Caco-2 (cell line): ENCODE results near the gene FAM170A. TPM values are rescaled to one million over a fixed set of nuclear protein-coding genes. Genes with fewer than 3 reads are reported as not detected.

ENCODE experiments used
- BruUV-seq: library from RNA; stranded (reverse); fragments of 400-500 nt; replicated peaks from 2 replicates; lab custom pipeline; 2021; lab: Mats Ljungman, UMichigan
- CTCF ChIA-PET: fragments of 300-600 bp; sonication (Branson Sonifier 250); formaldehyde crosslinking; loops from one replicate; lab custom pipeline; 2022; ENCODE audit warnings: antibody characterized with exemption; lab: Charles Lee
- POLR2A ChIA-PET: fragments of 300-600 bp; sonication (Branson Sonifier 250); formaldehyde crosslinking; loops from one replicate; lab custom pipeline; 2022; ENCODE audit warnings: antibody characterized with exemption; lab: Charles Lee
- DNase-seq, 2 experiments: peaks; one replicate each; pipeline versions ENCODE4 v3.0.0 to v3.0.0-alpha.2; 2020 to 2022
- H3K27me3 ChIP-seq: replicated peaks from 2 replicates; pipeline ENCODE4 v1.6.0; 2011; ENCODE audit warnings: low read length; ENCODE audit not compliant: control insufficient read depth, insufficient read depth
- H3K36me3 ChIP-seq: 2 replicates; pipeline ENCODE4 v1.5.1; 2011; ENCODE audit warnings: low read length; ENCODE audit not compliant: control insufficient read depth, insufficient read depth
- H3K4me1 ChIP-seq: fragments of 250-450 bp; sonication (Bioruptor Pico); 2 replicates; pipeline ENCODE4 v1.5.1; 2020; ENCODE audit warnings: mild to moderate bottlenecking
- H3K4me3 ChIP-seq: 2 replicates; pipeline ENCODE4 v1.5.1; 2011; ENCODE audit warnings: low read depth, mild to moderate bottlenecking, control low read depth, low read length
- H3K9me3 ChIP-seq: fragments of 250-450 bp; sonication (Bioruptor Pico); 2 replicates; pipeline ENCODE4 v1.5.1; 2020; ENCODE audit warnings: mild to moderate bottlenecking, moderate library complexity
- H3K27ac Mint-ChIP-seq: one replicate; pipeline ENCODE4 v1.8.0; 2022; ENCODE audit warnings: mixed read lengths; ENCODE audit not compliant: unreplicated experiment
- H3K27me3 Mint-ChIP-seq: one replicate; pipeline ENCODE4 v1.8.0; 2022; ENCODE audit warnings: mixed read lengths; ENCODE audit not compliant: insufficient read depth, unreplicated experiment
- H3K36me3 Mint-ChIP-seq: one replicate; pipeline ENCODE4 v1.8.0; 2022; ENCODE audit warnings: mild to moderate bottlenecking, mixed read lengths; ENCODE audit not compliant: insufficient read depth, unreplicated experiment
- H3K4me1 Mint-ChIP-seq: one replicate; pipeline ENCODE4 v1.8.0; 2022; ENCODE audit warnings: low read depth, mixed read lengths; ENCODE audit not compliant: unreplicated experiment
- H3K4me3 Mint-ChIP-seq: one replicate; pipeline ENCODE4 v1.8.0; 2022; ENCODE audit warnings: mild to moderate bottlenecking, moderate library complexity, mixed read lengths; ENCODE audit not compliant: unreplicated experiment
- H3K9me3 Mint-ChIP-seq: one replicate; pipeline ENCODE4 v1.8.0; 2022; ENCODE audit warnings: mixed read lengths; ENCODE audit not compliant: unreplicated experiment
- intact Hi-C: fragments of 100-400 bp; cut with micrococcal nuclease; formaldehyde crosslinking; loops from one replicate; pipeline ENCODE4 v1.10.0; 2022; ENCODE audit not compliant: unreplicated experiment
- total RNA-seq: library from RNA; stranded (reverse); gene quantifications from 2 replicates; pipeline ENCODE4 v1.2.3, GENCODE V29; 2022
- TF ChIP-seq, protein P1 (sequence below), 2 experiments: fragments of 200-600 bp in 1 of 2; IDR thresholded peaks; 1 replicate in 1 of 2; 2 replicates in 1 of 2; pipeline versions ENCODE4 v1.5.1 to v1.8.0; 2011 to 2022; ENCODE audit warnings: antibody characterized with exemption in 1 of 2, control low read depth in 1 of 2, inconsistent platforms in 1 of 2, low read depth in 1 of 2, low read length in 1 of 2, mild to moderate bottlenecking in 1 of 2, moderate library complexity in 1 of 2; ENCODE audit not compliant: insufficient read depth in 1 of 2, severe bottlenecking in 1 of 2, unreplicated experiment in 1 of 2

Gene FAM170A
- total RNA-seq, 1 experiment from 2014 or later: not detected

DNA sequence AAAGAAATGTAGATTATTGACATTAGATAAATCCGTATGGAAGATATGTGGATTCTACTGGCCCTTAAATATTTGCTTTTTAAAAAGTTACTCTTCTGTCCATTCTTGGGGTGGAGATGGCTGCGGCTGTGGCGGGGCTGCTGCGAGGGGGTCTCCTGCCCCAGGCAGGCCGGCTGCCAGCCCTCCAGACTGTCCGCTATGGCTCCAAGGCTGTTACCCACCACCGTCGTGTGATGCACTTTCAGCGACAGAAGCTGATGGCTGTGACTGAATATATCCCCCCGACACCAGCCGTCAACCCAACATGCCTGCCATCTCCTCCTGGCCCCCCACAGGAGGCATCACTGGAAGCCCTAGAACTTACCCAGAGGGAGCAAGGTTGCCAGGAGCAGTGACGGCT lies 50.7 kb downstream of the FAM170A start:
- TF ChIP-seq, protein P1, sequence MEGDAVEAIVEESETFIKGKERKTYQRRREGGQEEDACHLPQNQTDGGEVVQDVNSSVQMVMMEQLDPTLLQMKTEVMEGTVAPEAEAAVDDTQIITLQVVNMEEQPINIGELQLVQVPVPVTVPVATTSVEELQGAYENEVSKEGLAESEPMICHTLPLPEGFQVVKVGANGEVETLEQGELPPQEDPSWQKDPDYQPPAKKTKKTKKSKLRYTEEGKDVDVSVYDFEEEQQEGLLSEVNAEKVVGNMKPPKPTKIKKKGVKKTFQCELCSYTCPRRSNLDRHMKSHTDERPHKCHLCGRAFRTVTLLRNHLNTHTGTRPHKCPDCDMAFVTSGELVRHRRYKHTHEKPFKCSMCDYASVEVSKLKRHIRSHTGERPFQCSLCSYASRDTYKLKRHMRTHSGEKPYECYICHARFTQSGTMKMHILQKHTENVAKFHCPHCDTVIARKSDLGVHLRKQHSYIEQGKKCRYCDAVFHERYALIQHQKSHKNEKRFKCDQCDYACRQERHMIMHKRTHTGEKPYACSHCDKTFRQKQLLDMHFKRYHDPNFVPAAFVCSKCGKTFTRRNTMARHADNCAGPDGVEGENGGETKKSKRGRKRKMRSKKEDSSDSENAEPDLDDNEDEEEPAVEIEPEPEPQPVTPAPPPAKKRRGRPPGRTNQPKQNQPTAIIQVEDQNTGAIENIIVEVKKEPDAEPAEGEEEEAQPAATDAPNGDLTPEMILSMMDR (IDR thresholded peaks at IDR 0.05; ENCODE audit: insufficient read depth in 1 of 2, low read depth in 1 of 2, low read length in 1 of 2, severe bottlenecking in 1 of 2, unreplicated experiment in 1 of 2): no peak
- Mint-ChIP-seq H3K4me1 (no peaks in the 10 kb centered on the region), H3K27me3 (peaks cover 6% of the 10 kb centered on the region), H3K4me3 (no peak overlapping the region), H3K36me3 (no peaks in the 10 kb centered on the region), H3K9me3 (no peaks in the 10 kb centered on the region), H3K27ac (no peak overlapping the region)
- Histone ChIP-seq H3K4me3 (no peak overlapping the region), H3K9me3 (no peaks in the 10 kb centered on the region), H3K36me3 (no peaks in the 10 kb centered on the region), H3K4me1 (no peaks in the 10 kb centered on the region), H3K27me3 (no peaks in the 10 kb centered on the region)
- POLR2A ChIA-PET: no interaction called here
- intact Hi-C loops: no loop called here
- CTCF ChIA-PET: no interaction called here
- no TSS peak for BruUV-seq
- no peak for DNase-seq

DNA sequence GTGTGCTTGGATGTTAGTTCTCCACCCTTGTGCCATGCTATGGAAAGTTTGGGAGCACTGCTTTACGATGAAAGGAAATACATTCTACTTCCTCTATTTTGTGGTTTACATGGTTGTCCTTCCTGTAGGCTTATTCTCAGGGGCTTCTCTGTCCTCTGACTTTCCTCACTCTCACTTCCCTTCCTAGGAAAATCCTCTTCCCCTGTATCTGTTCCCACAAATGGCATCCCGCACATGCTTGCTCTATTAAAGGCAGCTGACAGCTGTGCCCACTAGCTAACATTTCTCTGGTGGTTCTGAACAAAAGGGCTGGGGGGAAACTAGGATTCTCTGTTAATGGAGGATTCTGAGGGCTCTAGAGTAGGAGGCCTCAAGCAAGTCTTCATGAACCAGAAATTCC lies 52.4 kb downstream of the FAM170A start:
- no peak for DNase-seq
- peaks cover 6% of the 10 kb centered on the region for H3K27me3 Mint-ChIP-seq
- no TSS peak for BruUV-seq
- no peaks in the 10 kb centered on the region for H3K36me3 ChIP-seq
- ChIA-PET CTCF (no interaction called here), POLR2A (no interaction called here)
- no peak overlapping the region for H3K4me3 ChIP-seq
- no peak overlapping the region for H3K4me3 Mint-ChIP-seq
- H3K36me3 Mint-ChIP-seq: no peaks in the 10 kb centered on the region
- intact Hi-C loops: no loop called here
- H3K4me1 Mint-ChIP-seq: no peaks in the 10 kb centered on the region
- H3K9me3 Mint-ChIP-seq: no peaks in the 10 kb centered on the region
- no peak overlapping the region for H3K27ac Mint-ChIP-seq
- H3K9me3 ChIP-seq: no peaks in the 10 kb centered on the region
- TF ChIP-seq, protein P1 (IDR thresholded peaks at IDR 0.05; ENCODE audit: insufficient read depth in 1 of 2, low read depth in 1 of 2, low read length in 1 of 2, severe bottlenecking in 1 of 2, unreplicated experiment in 1 of 2): no peak
- no peaks in the 10 kb centered on the region for H3K4me1 ChIP-seq
- no peaks in the 10 kb centered on the region for H3K27me3 ChIP-seq

DNA sequence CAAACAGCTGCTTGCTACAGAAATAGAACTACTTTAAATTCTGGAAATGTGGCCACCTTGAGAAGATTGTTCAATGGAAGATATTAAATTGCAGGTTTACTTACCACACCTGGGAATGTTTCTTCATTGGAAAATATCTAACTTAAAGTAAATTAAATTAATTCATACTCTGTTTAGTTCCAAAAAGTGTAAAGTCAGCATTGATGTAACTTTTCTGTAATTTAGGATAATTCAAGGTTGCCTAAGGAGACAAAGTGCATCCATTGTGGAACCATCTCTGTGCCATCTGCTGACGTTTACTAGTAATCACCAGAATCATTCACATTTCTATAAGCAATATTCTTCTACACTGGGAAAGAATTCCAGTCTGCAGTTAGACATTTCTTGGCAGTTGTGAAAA lies 53.0 kb downstream of the FAM170A start:
- H3K9me3 ChIP-seq: no peaks in the 10 kb centered on the region
- H3K36me3 ChIP-seq: no peaks in the 10 kb centered on the region
- intact Hi-C loops: no loop called here
- H3K36me3 Mint-ChIP-seq: no peaks in the 10 kb centered on the region
- no peaks in the 10 kb centered on the region for H3K4me1 Mint-ChIP-seq
- CTCF ChIA-PET: no interaction called here
- POLR2A ChIA-PET: no interaction called here
- H3K27me3 Mint-ChIP-seq: peaks cover 6% of the 10 kb centered on the region
- H3K4me3 ChIP-seq: no peak overlapping the region
- no peak overlapping the region for H3K27ac Mint-ChIP-seq
- no peaks in the 10 kb centered on the region for H3K9me3 Mint-ChIP-seq
- no TSS peak for BruUV-seq
- DNase-seq: no peak
- no peak overlapping the region for H3K4me3 Mint-ChIP-seq
- H3K27me3 ChIP-seq: no peaks in the 10 kb centered on the region
- H3K4me1 ChIP-seq: no peaks in the 10 kb centered on the region
- TF ChIP-seq, protein P1 (IDR thresholded peaks at IDR 0.05; ENCODE audit: insufficient read depth in 1 of 2, low read depth in 1 of 2, low read length in 1 of 2, severe bottlenecking in 1 of 2, unreplicated experiment in 1 of 2): no peak

Other genes with a start within 250 kb of the FAM170A start
- 172 and 175 TPM in 2 replicates for gene HSD17B4, start 177.1 kb upstream of the FAM170A start, total RNA-seq